HG02588 (cell line): ENCODE data around the gene CRB1.

Experiments
- ATAC-seq: cut with Tn5 transposase; IDR thresholded peaks from one replicate; pipeline ENCODE4 v1.9.1; 2021; ENCODE audit warnings: mild to moderate bottlenecking, moderate library complexity; ENCODE audit not compliant: unreplicated experiment

The CRB1 gene

GRCh38 chr1:197342044-197342565 lies 74.1 kb downstream of the CRB1 start:
- no peak for ATAC-seq

- no peak for ATAC-seq
Observed at GRCh38 chr1:197342669-197343068, 74.6 kb downstream of the CRB1 start.

- ATAC-seq, result no peak
Observed at GRCh38 chr1:197343663-197344273, 75.7 kb downstream of the CRB1 start.

GRCh38 chr1:197351821-197352440 lies 83.9 kb downstream of the CRB1 start:
- ATAC-seq, result no peak

GRCh38 chr1:197355248-197355995 lies 87.4 kb downstream of the CRB1 start:
- no peak for ATAC-seq

- peak; percentile 67 for ATAC-seq
Observed at GRCh38 chr1:197356723-197357533, 88.9 kb downstream of the CRB1 start.

- ATAC-seq, result no peak
Observed at GRCh38 chr1:197358959-197359358, 90.9 kb downstream of the CRB1 start.

GRCh38 chr1:197360068-197360467 lies 92.0 kb downstream of the CRB1 start:
- no peak for ATAC-seq

- ATAC-seq, result no peak
Observed at GRCh38 chr1:197362871-197363270, 94.8 kb downstream of the CRB1 start.

GRCh38 chr1:197363855-197364254 lies 95.8 kb downstream of the CRB1 start:
- ATAC-seq, result no peak

- ATAC-seq, result no peak
Observed at GRCh38 chr1:197366996-197367395, 98.9 kb downstream of the CRB1 start.

GRCh38 chr1:197367627-197368026 lies 99.6 kb downstream of the CRB1 start:
- ATAC-seq, result no peak

- no peak for ATAC-seq
Observed at GRCh38 chr1:197374428-197374827, 106.4 kb downstream of the CRB1 start.

GRCh38 chr1:197384471-197384870 lies 116.4 kb downstream of the CRB1 start:
- ATAC-seq, result no peak

- ATAC-seq, result no peak
Observed at GRCh38 chr1:197388801-197389200, 120.7 kb downstream of the CRB1 start.

- ATAC-seq, result no peak
Observed at GRCh38 chr1:197390856-197391255, 122.8 kb downstream of the CRB1 start.

GRCh38 chr1:197391303-197392226 lies 123.5 kb downstream of the CRB1 start:
- ATAC-seq, result no peak

GRCh38 chr1:197392541-197392940 lies 124.5 kb downstream of the CRB1 start:
- ATAC-seq, result no peak

GRCh38 chr1:197393105-197393504 lies 125.1 kb downstream of the CRB1 start:
- ATAC-seq, result no peak

- no peak for ATAC-seq
Observed at GRCh38 chr1:197393772-197394171, 125.7 kb downstream of the CRB1 start.
